Activated CD4-positive, alpha-beta T cell treated with anti-CD3 and anti-CD28 coated beads, Interleukin-2, amount 50 U/mL, for 4 hours (primary cell): ENCODE data around the gene SH3RF1.

Source experiments
- DNase-seq, 2 experiments: peaks; one replicate each; pipeline ENCODE4 v3.0.0-alpha.2; 2020

Gene SH3RF1

DNA sequence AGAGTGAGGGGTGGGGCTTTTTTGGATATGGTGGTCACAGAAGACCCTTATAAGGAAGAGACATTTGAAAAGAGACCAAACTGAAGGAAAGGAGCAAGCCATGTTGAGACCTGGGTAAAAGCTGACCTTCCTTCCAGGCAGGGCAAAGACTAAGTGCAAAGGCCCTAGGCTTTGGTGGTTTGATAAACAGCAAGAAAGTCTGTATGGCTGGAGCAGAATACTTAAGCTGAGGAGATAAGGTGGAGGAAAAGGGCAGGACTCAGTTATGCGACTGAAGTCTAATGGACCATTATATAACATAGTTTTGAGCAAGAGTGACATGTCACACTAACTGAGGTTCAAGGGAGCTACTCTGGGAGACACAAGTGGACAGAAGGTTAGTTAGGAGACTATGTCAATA lies 20.0 kb downstream of the SH3RF1 start:
- DNase-seq = no peak

GRCh38 chr4:169249999-169250398 lies 20.8 kb downstream of the SH3RF1 start:
- no peak for DNase-seq

DNA sequence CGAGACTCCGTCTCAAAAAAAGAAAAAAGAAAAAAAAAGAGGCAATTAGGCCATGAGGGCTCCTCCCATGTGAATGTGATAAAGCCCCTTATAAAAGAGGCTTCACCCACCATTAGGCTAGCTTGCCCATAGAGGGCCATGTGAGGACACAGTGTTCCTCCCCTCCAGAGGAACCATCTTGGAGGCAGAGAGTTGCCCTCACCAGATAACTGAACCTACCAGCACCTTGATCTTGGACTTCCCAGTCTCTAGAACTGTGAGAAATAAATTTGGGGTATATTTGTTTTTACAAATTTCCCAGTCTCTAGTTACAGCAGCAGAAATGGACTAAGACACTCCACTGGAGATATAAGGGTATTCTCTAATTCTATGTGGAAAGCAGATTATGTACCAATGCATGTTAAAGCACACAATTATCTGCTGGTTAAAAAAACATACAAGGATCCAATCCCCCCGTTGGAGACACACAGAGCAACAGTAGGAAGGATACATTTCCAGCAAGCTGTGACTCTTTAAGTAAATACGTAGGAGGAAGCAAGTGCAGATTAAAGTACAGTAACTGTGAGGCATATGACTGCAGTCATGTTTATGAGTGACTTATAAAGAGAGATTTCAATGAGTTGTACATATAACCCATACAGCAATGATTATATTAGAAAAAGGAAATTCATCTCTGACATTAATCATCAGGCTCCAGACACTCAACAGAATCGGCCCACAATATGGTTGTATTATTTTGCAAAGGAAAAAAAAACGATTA lies 21.4 kb downstream of the SH3RF1 start:
- DNase-seq = no peak

GRCh38 chr4:169248645-169249044 lies 22.1 kb downstream of the SH3RF1 start:
- DNase-seq = no peak

- DNase-seq = no peak
These were observed 23.8 kb downstream of the SH3RF1 start for GRCh38 chr4:169246957-169247396.

DNA sequence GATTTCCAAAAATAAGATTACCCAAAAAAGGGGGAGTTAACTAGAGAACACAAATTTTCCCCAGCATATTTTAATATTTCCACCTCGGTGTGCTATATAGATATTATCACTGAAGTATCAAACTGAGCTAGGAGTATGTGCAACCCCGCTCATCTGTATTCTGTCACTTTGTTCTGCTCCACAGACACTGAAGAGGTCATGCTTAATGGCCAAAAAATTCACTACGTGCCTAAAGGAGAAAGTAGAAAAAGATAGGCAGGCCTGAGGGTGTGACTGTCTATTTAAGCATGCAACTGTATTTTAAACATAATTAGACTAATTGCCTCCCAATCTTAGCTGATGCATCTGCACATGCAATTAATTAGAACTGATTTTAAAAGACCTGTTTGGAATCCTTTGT lies 24.5 kb downstream of the SH3RF1 start:
- DNase-seq = no peak

DNA sequence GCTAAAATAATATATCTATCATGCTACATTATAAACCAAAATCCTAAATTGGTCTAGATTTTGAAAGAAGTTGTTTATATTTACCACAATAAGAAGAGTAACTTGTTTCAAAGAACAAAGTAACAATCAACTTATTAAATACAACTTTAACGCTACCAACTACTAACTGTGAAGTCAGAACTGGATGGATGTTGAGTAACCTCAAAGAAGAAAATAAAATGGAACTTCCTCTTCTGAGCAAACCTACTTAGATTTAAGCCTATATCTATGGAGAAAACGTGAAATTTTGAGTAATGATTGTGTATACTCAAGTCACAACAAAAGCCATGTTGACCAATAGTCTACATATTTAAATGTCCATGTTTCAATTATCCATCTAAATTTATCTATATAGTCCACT lies 25.7 kb downstream of the SH3RF1 start:
- no peak for DNase-seq

- no peak for DNase-seq
These were observed 26.7 kb downstream of the SH3RF1 start for GRCh38 chr4:169243825-169244609.

DNA sequence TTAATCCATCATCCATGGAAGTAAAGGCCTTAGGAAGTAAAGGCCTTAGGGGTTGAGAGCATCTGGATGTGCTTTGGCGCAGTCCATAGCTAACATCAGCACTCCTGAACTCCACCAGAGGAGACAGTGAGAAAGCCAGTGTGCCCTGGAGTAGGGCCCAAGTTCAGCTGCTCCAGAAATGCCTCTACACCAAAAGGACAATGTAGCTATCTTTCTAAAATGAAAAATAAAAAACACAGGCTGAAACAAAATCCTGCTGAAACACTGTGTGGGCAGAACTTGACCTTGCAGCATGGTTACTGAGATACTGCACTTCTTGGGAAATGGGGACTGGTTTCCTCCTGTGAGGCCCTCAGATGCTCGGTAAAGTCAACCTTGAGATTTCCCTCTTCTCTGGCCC lies 29.3 kb downstream of the SH3RF1 start:
- DNase-seq = no peak

DNA sequence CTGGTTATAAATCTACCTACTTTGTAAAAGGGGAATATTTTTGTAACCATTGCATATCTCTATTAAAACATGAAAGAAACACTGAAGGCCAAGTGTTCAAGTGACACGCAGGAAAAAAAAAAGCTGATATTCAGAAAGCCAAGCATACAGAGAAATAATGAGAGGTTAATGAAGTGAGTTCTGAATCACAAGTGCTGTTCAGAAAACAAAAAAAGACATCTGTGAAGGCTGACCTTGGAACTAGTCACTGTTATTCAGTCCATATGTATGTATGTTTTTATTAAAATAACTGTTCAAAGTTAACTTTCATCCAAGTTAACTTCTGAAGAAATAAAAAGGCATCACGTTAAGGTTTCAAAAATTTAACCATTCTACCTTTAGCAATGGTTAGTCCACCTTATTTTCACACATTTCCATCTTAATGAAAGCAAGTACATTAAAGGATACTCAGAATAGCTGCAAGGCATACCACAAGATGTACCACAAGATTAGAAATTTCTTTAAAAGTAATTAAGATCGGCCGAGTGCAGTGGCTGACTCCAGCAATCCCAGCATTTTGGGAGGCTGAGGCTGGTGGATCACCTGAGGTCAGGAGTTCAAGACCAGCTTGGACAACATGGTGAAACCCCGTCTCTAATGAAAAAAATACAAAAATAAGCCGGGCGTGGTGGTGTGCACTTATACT lies 31.4 kb downstream of the SH3RF1 start:
- DNase-seq = no peak

DNA sequence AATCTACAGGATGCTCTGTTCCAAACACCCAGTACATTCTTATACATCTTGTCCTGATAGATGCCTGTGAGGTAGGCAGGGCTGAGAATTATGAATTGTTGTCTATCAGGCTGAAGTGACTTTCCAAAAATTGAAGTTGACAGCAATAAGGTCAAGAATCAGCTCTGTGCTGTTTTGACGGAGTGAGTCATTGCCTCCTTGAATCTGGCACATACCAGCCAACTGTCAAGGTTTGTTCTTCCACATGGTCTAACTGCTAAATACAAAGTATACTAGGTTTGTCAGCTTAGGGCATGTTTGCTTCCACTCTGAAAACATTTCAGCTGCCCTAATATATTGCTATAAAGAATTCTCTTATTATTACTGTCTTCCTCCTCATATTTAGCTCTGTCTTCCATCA lies 32.3 kb downstream of the SH3RF1 start:
- DNase-seq = no peak

DNA sequence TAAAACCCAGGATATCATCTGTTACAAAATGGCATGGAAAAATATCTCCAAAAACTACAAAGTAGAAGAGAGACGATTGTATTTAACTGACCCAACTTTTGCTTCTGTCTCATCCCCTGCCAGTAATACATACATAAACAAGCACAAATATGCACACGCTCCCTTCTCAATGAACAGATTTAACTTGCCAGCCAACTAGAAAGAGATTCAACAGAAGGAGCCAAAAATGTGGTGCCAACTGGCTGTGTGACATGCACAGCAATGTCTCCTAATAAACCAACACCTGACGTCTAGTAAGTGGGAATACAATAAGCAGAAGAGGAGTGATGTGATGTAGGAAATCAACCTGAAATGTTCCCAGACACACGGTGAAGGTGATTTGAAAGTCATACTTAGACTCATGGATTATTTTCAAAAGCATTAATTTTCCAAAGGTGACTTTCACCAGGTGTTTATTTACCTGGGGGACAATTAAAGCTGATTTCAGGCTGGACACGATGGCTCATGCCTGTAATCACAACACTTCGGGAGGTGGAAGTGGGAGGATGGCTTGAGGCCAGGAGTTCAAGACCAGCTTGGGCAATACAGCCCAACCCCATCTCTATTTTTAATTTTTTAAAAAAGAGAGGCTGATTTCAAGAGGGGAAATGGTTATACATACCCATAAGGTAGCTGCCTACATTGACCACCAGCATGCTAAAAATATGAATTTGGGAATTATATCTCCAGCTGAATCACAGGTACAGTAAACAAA lies 33.7 kb downstream of the SH3RF1 start:
- no peak for DNase-seq

DNA sequence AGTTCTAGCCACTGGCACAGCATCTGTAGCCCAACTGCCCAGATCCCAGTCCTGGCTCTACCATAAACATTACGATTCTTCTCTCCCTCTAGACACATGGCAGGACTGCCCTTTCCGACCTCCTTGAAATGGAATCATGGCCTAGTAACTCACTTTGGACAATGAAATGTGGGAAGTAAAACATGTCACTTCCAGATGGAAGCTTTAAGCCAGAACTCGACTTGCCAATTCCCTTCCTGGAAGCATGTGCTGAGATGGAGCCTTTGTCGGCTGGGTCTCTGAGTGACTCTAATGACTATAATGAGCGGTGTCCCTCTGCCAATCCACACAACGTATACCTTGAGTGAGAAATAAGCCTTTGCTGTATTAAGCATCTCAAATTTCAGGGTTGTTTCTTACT lies 34.7 kb downstream of the SH3RF1 start:
- DNase-seq = no peak

DNA sequence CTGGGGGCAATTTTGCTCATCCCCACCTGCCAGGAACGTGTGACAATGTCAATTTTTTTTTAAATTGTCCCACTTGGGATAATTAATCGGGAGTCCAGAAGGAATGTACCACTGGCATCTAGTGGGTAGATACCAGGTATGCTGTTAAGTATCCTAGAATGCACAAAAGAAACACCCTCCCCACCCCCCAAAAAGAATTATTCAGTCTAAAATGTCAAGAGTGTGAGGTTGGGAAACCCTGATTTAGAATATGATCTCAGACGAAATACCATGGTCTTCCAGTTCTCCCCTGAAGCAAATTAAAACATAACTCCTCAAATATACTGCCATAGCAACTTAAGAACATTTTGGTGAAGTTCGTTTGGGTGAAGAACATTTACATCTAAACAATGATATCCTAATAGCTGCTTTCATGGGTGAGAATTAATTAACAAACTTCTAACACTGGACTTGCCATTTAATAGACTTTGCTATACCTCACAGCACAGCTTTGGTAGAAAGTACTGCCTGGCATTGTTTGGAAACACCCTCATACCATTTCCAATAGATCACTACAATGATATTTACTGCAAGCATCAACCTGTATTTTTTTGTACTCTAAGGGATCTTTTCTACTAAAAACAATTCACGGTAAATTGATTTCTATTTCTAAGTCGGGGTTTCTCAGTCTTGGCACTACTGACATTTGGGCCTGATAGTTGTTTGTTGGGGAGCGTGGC lies 36.5 kb downstream of the SH3RF1 start:
- DNase-seq = no peak

- no peak for DNase-seq
These were observed 37.1 kb downstream of the SH3RF1 start for GRCh38 chr4:169233691-169234090.

DNA sequence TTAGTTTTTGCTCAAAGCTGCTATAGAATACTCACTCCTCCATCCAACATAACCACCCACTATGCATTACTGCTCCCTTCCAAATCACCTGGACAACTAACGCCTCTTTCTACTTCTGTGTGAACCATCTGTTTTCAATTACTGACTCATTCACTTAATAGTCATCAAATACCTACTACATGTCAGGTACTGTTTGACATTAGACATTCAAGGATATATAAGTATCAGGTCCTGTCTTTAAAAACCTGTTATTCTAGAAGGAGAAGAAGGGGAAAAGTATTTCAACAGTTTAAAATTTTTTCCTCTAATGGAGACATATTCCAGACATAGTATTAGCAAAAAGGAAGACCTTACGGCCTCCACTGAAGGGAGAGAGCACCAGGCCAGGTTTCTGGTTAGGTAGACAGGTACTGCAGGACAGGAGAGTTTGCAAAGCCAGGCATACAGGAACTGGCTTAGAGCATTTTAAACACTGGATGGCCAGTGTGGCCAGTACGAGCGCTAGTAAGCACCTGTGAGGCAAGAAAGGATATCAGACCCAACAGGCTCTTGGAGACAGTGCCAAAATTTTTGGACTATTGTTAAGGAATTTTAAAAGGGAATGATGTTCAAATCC lies 39.0 kb downstream of the SH3RF1 start:
- no peak for DNase-seq

DNA sequence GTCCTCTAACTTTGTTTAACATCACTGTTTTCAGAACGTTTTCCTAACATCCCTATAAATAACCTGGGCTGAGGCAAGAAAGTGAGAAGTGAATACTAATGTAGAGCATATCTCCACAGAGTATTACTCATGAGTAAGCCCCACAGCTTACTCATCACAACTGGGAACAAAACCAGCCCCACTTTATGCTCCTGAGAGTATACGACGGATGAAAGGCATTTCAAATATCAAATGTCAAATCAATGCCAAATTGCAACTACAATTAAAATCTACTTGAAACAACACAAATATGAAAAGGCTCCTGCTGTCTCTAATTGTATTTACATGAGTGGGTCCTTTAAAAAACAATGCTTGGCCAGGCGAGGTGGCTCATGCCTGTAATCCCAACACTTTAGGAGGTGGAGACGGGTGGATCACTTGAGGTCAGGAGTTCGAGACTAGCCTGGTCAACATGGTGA lies 41.2 kb downstream of the SH3RF1 start:
- no peak for DNase-seq

- no peak for DNase-seq
These were observed 42.7 kb downstream of the SH3RF1 start for GRCh38 chr4:169228076-169228475.

DNA sequence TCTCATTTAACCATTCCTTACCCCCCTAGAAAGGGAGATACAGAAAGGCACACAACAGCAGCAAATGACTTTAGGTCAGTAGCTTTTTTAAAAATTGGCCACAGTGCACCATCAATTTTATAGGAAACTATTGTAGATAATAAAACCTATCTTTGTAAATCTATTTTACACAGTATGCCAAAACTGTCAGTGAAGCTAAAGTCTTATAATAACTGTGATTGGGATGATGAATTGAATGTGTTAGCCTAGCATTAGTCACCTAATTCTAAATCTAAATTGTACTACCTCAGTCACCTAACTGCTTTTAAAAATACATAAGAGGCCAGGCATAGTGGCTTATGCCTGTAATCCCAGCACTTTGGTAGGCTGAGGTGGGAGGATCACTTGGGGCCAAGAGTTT lies 44.2 kb downstream of the SH3RF1 start:
- no peak for DNase-seq

GRCh38 chr4:169225812-169226211 lies 44.9 kb downstream of the SH3RF1 start:
- no peak for DNase-seq

DNA sequence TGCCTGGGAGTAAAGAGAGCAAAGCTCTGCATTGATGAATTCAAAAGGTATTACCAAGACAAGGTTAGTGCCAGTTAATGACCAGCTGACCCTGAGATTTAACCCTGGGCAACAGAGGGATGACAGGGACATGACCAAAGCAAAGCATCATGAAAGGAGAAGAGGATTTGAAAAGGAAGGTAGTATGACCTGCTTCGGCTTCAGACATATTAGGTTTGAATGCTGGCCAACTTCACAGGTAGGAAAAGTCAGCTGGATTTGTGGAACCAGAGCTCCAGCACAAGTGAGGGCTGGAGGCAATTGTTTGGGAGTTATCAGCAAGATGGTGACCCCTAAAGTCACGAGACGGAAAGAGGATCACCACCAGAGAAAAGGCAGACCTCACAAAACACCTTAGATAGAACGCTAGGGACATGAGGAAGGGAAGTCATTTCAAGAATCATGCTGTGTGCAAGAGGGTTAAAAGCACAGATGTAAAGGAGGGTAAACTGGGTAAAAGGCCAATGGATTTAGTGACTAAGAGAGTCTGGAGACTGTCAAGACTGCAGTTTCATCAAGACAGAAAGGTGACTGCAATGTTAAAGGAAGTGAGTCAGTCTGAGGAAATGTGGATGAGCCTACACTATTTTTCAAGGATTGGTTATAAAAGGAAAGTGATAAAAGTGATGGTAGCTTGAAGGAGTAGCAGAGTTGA lies 45.6 kb downstream of the SH3RF1 start:
- no peak for DNase-seq
